ENCODE data around the gene KCNMA1. TPM values are rescaled to one million over a fixed set of nuclear protein-coding genes. Genes with fewer than 3 reads are reported as not detected.

Gene KCNMA1
- polyA plus RNA-seq, 1 experiment: 21.4 TPM

DNA sequence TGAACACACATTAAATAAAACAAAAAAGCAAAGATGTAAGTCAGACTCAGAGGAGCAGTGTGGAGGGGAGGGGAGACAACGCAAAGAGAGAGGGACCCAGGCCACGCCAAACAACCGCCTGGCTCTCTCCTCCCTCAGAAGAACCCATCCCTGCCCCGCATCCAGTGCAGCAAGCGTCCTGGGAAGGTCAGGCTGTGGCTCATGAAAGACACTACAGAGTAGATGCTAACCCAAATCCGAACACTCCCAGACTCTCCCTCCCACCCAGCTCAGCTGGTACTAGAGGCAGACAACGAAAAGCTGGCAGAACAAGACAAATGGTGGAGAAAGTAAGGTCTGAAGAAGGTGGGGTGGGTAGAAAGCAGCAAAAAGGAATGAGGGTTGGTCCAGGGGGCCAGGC lies 39.0 kb downstream of the KCNMA1 start:
- H3K4me3 ChIP-seq (ENCODE audit: low read depth, low read length): no peak overlapping the region
- H3K36me3 ChIP-seq (ENCODE audit: control insufficient read depth, insufficient read depth, low read length): no peaks in the 10 kb centered on the region
- POLR2A ChIA-PET: no interaction called here
- H3K27me3 ChIP-seq (ENCODE audit: control insufficient read depth, insufficient read depth, low read length): no peaks in the 10 kb centered on the region
- no peak for DNase-seq (ENCODE audit: low read depth)
- CTCF ChIA-PET: interaction anchor here (0.6 kb wide), 1 partner anchor 335 kb away, joined by 3 read pairs; no protein-coding TSS in a partner anchor
- TF ChIP-seq, protein P1, sequence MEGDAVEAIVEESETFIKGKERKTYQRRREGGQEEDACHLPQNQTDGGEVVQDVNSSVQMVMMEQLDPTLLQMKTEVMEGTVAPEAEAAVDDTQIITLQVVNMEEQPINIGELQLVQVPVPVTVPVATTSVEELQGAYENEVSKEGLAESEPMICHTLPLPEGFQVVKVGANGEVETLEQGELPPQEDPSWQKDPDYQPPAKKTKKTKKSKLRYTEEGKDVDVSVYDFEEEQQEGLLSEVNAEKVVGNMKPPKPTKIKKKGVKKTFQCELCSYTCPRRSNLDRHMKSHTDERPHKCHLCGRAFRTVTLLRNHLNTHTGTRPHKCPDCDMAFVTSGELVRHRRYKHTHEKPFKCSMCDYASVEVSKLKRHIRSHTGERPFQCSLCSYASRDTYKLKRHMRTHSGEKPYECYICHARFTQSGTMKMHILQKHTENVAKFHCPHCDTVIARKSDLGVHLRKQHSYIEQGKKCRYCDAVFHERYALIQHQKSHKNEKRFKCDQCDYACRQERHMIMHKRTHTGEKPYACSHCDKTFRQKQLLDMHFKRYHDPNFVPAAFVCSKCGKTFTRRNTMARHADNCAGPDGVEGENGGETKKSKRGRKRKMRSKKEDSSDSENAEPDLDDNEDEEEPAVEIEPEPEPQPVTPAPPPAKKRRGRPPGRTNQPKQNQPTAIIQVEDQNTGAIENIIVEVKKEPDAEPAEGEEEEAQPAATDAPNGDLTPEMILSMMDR (IDR thresholded peaks at IDR 0.05; ENCODE audit: insufficient read depth, low read depth, low read length): no peak

DNA sequence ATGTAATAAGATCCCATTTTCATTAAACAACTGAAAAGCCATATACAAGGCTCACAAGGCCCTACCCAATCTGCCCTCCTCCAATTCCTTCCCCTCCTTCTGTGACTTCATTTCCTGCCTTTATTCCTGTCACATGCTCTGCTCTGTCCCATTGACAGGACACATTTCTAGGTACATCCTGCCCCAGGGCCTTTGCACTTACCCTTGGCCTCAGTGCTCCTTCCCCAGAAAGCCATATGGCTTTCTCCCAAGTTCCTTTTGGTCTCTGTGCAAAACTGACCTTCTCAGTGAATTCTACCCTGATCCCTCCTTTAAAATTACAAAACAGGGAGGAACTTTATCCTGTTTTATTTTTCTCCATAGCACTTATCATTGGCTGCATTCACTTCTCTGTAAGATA lies 40.0 kb downstream of the KCNMA1 start:
- Histone ChIP-seq H3K4me3 (ENCODE audit: low read depth, low read length) (no peak overlapping the region), H3K36me3 (ENCODE audit: control insufficient read depth, insufficient read depth, low read length) (no peaks in the 10 kb centered on the region), H3K27me3 (ENCODE audit: control insufficient read depth, insufficient read depth, low read length) (no peaks in the 10 kb centered on the region)
- ChIA-PET POLR2A (no interaction called here), CTCF (no interaction called here)
- TF ChIP-seq, protein P1 (IDR thresholded peaks at IDR 0.05; ENCODE audit: insufficient read depth, low read depth, low read length): no peak
- no peak for DNase-seq (ENCODE audit: low read depth)

DNA sequence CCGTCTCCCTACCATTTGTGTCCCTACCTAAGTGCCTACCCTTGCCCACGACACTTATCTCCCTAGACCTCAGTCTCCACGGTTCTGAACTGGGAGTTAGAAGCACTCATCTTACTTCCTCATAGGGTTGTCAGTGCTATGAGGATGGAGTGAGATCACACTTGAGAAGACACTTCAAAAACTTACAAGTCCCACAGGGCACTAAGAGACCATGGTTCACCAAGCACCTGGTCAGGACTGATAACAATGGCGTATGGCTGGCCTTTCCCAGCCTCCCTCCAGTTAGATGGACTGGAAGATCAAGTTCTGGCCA lies 43.2 kb downstream of the KCNMA1 start:
- no peak for DNase-seq (ENCODE audit: low read depth)
- TF ChIP-seq, protein P1 (IDR thresholded peaks at IDR 0.05; ENCODE audit: insufficient read depth, low read depth, low read length): no peak
- no peak overlapping the region for H3K4me3 ChIP-seq (ENCODE audit: low read depth, low read length)
- POLR2A ChIA-PET: no interaction called here
- CTCF ChIA-PET: interaction anchor here (0.8 kb wide), 1 partner anchor 47 kb away, joined by 3 read pairs; no protein-coding TSS in a partner anchor
- H3K27me3 ChIP-seq (ENCODE audit: control insufficient read depth, insufficient read depth, low read length): no peaks in the 10 kb centered on the region
- H3K36me3 ChIP-seq (ENCODE audit: control insufficient read depth, insufficient read depth, low read length): no peaks in the 10 kb centered on the region

DNA sequence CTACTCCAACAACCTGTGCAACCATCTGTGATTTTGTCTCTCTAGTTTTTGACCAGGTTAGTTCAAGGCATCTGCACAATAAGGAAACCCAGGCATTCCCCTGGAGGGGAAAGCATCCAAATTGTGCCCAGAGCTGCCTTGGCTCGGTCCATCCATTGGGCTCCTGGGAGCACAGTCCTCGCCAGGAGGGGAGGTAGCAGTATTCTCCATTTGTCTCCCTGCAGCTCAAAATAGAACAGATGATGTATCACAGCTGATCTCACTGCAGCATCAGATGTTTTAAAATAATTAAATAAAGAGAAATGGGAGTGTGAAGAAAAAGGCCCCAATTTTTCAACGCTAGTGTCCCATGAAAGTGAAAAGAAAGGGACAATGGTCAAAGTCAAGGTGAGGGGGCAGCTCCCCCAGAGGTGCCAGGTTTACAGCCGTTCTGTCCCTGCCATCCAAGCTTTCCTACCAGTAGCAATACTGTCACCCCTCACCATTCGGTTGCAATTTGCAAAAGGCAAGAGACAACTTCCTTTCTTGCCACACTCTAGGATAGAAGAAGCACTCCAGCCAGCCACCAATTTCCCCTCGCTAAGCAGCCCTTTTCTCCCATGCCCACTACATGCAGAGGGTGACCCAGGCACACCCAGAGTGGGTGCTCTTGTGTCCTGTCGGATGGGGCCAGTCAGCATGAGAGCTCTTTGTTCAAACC lies 43.7 kb downstream of the KCNMA1 start:
- TF ChIP-seq, protein P1 (IDR thresholded peaks at IDR 0.05; ENCODE audit: insufficient read depth, low read depth, low read length): no peak
- ChIA-PET POLR2A (no interaction called here), CTCF (interaction anchor here (0.8 kb wide), 1 partner anchor 47 kb away, joined by 3 read pairs; no protein-coding TSS in a partner anchor)

DNA sequence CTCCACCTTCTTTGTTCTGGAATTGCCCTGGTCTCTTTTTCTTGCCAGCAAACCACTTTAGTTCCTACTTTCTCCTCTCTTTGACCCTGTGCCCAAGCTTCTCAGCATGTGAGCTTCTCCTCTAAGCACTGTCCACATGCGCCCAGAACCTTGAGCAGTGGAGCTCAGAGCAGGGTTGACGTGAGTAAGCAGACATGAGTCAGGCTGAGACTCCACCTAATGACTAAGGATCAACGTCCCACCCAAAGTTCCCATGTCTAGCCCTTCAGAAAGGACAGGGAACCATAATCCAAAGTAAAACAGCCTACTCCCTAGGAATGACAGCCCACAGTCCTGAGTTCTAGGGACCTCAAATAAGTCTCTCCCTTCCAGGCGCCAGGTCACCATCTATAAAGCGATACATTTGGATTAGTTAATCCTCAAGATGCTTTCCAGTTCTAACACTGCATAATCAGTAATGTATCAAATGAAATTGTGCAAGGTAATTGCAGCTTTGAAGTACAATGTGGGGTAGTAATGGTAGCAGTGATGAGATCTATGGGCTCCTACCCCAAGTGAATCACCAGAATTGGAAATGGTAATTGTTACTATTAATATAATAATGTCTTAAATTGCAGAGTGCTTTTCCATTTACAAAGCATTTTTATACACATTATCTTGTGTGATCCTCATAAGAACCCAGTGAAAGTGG lies 44.5 kb downstream of the KCNMA1 start:
- POLR2A ChIA-PET: interaction anchor here (0.5 kb wide), 1 partner anchor 62 kb away, joined by 3 read pairs; no protein-coding TSS in a partner anchor
- Histone ChIP-seq H3K27me3 (ENCODE audit: control insufficient read depth, insufficient read depth, low read length) (no peaks in the 10 kb centered on the region), H3K4me3 (ENCODE audit: low read depth, low read length) (no peak overlapping the region), H3K36me3 (ENCODE audit: control insufficient read depth, insufficient read depth, low read length) (no peaks in the 10 kb centered on the region)
- CTCF ChIA-PET: interaction anchor here (0.7 kb wide), 1 partner anchor 11 kb away, joined by 3 read pairs; no protein-coding TSS in a partner anchor
- TF ChIP-seq, protein P1 (IDR thresholded peaks at IDR 0.05; ENCODE audit: insufficient read depth, low read depth, low read length): no peak
- DNase-seq (ENCODE audit: low read depth): peak; percentile 84

More for the DNA sequence above, 43.7 kb downstream of the KCNMA1 start:
- DNase-seq (ENCODE audit: low read depth): no peak
- Histone ChIP-seq H3K4me3 (ENCODE audit: low read depth, low read length) (no peak overlapping the region), H3K36me3 (ENCODE audit: control insufficient read depth, insufficient read depth, low read length) (no peaks in the 10 kb centered on the region), H3K27me3 (ENCODE audit: control insufficient read depth, insufficient read depth, low read length) (no peaks in the 10 kb centered on the region)
